CD4-positive, CD25-positive, alpha-beta regulatory T cell (primary cell): Measurements from ENCODE around the gene JAK3. TPM values are rescaled to one million over a fixed set of nuclear protein-coding genes. Genes with fewer than 3 reads are reported as not detected.

Source experiments
- ATAC-seq, 2 donors: fragments of 150-1000 bp; cut with Tn5 transposase; one replicate each; pipeline ENCODE4 v1.10.0; 2021; ENCODE audit warnings: low read depth in 2 of 2, moderate number of reproducible peaks in 2 of 2, moderate library complexity in 1 of 2
- DNase-seq, 3 donors: peaks; one replicate each; pipeline versions ENCODE4 v3.0.0 to v3.0.0-alpha.2; 2012 to 2022; ENCODE audit warnings: mixed read lengths in 1 of 3
- H3K27ac ChIP-seq: one replicate; pipeline ENCODE4 v1.7.0; 2013; ENCODE audit warnings: mild to moderate bottlenecking, low read length; ENCODE audit not compliant: insufficient read depth, poor library complexity, severe bottlenecking
- H3K27me3 ChIP-seq: one replicate; pipeline ENCODE4 v1.7.0; 2013; ENCODE audit warnings: low read length; ENCODE audit not compliant: control insufficient read depth, insufficient read depth
- H3K36me3 ChIP-seq: one replicate; pipeline ENCODE4 v1.7.0; 2013; ENCODE audit warnings: mild to moderate bottlenecking, low read length, moderate library complexity; ENCODE audit not compliant: control insufficient read depth, insufficient read depth
- H3K4me1 ChIP-seq: 2 replicates; pipeline ENCODE4 v1.7.0; 2013; ENCODE audit warnings: mild to moderate bottlenecking, low read length; ENCODE audit not compliant: insufficient read depth, control insufficient read depth, poor library complexity, severe bottlenecking
- H3K4me3 ChIP-seq: one replicate; pipeline ENCODE4 v1.7.0; 2013; ENCODE audit warnings: low read depth, mild to moderate bottlenecking, low read length, moderate library complexity
- H3K9me3 ChIP-seq, 2 experiments: 1 replicate in 1 of 2; 2 replicates in 1 of 2; pipeline ENCODE4 v1.7.0; 2013; ENCODE audit warnings: low read length in 2 of 2, mild to moderate bottlenecking in 1 of 2, moderate library complexity in 1 of 2; ENCODE audit not compliant: control insufficient read depth in 2 of 2
- H3K27ac Mint-ChIP-seq, 3 donors: one replicate each; pipeline ENCODE4 v1.8.0; 2020 to 2022; ENCODE audit warnings: mild to moderate bottlenecking in 3 of 3, mixed read lengths in 3 of 3, moderate library complexity in 2 of 3
- H3K27me3 Mint-ChIP-seq: one replicate; pipeline ENCODE4 v1.8.0; 2022; ENCODE audit warnings: mild to moderate bottlenecking, mixed read lengths
- H3K36me3 Mint-ChIP-seq: one replicate; pipeline ENCODE4 v1.8.0; 2020; ENCODE audit warnings: mixed read lengths
- H3K4me1 Mint-ChIP-seq, 4 donors: one replicate each; pipeline ENCODE4 v1.8.0; 2020 to 2022; ENCODE audit warnings: mixed read lengths in 4 of 4, mild to moderate bottlenecking in 1 of 4
- H3K4me3 Mint-ChIP-seq, 4 donors: one replicate each; pipeline ENCODE4 v1.8.0; 2020 to 2022; ENCODE audit warnings: mild to moderate bottlenecking in 4 of 4, mixed read lengths in 4 of 4, moderate library complexity in 3 of 4
- H3K9me3 Mint-ChIP-seq, 7 donors: one replicate each; pipeline ENCODE4 v1.8.0; 2020 to 2022; ENCODE audit warnings: mixed read lengths in 7 of 7, mild to moderate bottlenecking in 3 of 7, moderate library complexity in 2 of 7
- polyA plus RNA-seq, 4 donors: library from polyadenylated mRNA; unstranded; fragments of 300-500 nt; fragmentation: Illumina TruSeq; gene quantifications; one replicate each; pipeline ENCODE4 v1.2.3, GENCODE V29; 2021
- total RNA-seq: library from RNA; stranded (reverse); gene quantifications from one replicate; pipeline ENCODE4 v1.2.3, GENCODE V29; 2022

JAK3 gene
- total and polyA plus RNA-seq, 5 donors from 2014 or later, result 80.8 to 198 (median 91.9) TPM

- H3K4me1 Mint-ChIP-seq, result peaks cover 0 to 34% (median 10%) of the 10 kb centered on the region in 4 donors
These were observed 23.5 kb upstream of the JAK3 start for GRCh38 chr19:17871032-17871877.

GRCh38 chr19:17869114-17869608 lies 21.4 kb upstream of the JAK3 start:
- Mint-ChIP-seq H3K4me3 (peak overlapping the region in 1 of 4 donors; percentile 43), H3K4me1 (peaks cover 0 to 32% (median 6%) of the 10 kb centered on the region in 4 donors), H3K27me3 (no peaks in the 10 kb centered on the region)

More at GRCh38 chr19:17871032-17871877, 23.5 kb upstream of the JAK3 start:
- Mint-ChIP-seq H3K4me3 (peak overlapping the region; percentile 75 to 90 (median 86)), H3K27ac (peak overlapping the region in 1 of 3 donors; percentile 29), H3K27me3 (no peaks in the 10 kb centered on the region), H3K36me3 (no peaks in the 10 kb centered on the region), H3K9me3 (peaks cover 0 to 2% (median 0%) of the 10 kb centered on the region in 7 donors)
- Histone ChIP-seq H3K36me3 (no peaks in the 10 kb centered on the region), H3K27ac (no peak overlapping the region), H3K27me3 (no peaks in the 10 kb centered on the region), H3K4me3 (no peak overlapping the region), H3K9me3 (no peaks in the 10 kb centered on the region), H3K4me1 (peaks cover 34% of the 10 kb centered on the region)
- DNase-seq (no peak), ATAC-seq (no peak)

GRCh38 chr19:17868669-17869068 lies 20.9 kb upstream of the JAK3 start:
- H3K36me3 ChIP-seq, result peaks cover 9% of the 10 kb centered on the region
- peaks cover 28% of the 10 kb centered on the region for H3K4me1 ChIP-seq
- Mint-ChIP-seq H3K27ac (no peak overlapping the region), H3K4me1 (peaks cover 0 to 30% (median 4%) of the 10 kb centered on the region in 4 donors), H3K27me3 (no peaks in the 10 kb centered on the region), H3K36me3 (peaks cover 5% of the 10 kb centered on the region), H3K4me3 (peak overlapping the region in 2 of 4 donors; percentile 35 to 43), H3K9me3 (peaks cover 0 to 2% (median 0%) of the 10 kb centered on the region in 7 donors)
- ATAC-seq (no peak), DNase-seq (no peak)
- no peaks in the 10 kb centered on the region for H3K27me3 ChIP-seq
- H3K4me3 ChIP-seq, result no peak overlapping the region
- H3K9me3 ChIP-seq, result no peaks in the 10 kb centered on the region
- no peak overlapping the region for H3K27ac ChIP-seq

More at GRCh38 chr19:17869114-17869608, 21.4 kb upstream of the JAK3 start:
- H3K36me3 ChIP-seq, result peaks cover 5% of the 10 kb centered on the region
- H3K27me3 ChIP-seq, result no peaks in the 10 kb centered on the region
- H3K4me1 ChIP-seq, result peaks cover 31% of the 10 kb centered on the region
- H3K9me3 ChIP-seq, result no peaks in the 10 kb centered on the region
- H3K36me3 Mint-ChIP-seq, result peaks cover 3% of the 10 kb centered on the region
- no peak overlapping the region for H3K27ac Mint-ChIP-seq
- ATAC-seq (no peak), DNase-seq (no peak)
- H3K9me3 Mint-ChIP-seq, result peaks cover 0 to 2% (median 0%) of the 10 kb centered on the region in 7 donors
- H3K4me3 ChIP-seq, result no peak overlapping the region
- H3K27ac ChIP-seq, result no peak overlapping the region

- H3K4me1 ChIP-seq, result peaks cover 12% of the 10 kb centered on the region
- ATAC-seq (no peak), DNase-seq (no peak)
- H3K4me3 ChIP-seq, result no peak overlapping the region
- no peaks in the 10 kb centered on the region for H3K9me3 ChIP-seq
- no peaks in the 10 kb centered on the region for H3K27me3 ChIP-seq
- Mint-ChIP-seq H3K9me3 (peaks cover 0 to 2% (median 0%) of the 10 kb centered on the region in 7 donors), H3K27ac (no peak overlapping the region), H3K36me3 (peaks cover 7% of the 10 kb centered on the region), H3K4me1 (peaks cover 0 to 28% (median 4%) of the 10 kb centered on the region in 4 donors), H3K27me3 (no peaks in the 10 kb centered on the region), H3K4me3 (no peak overlapping the region)
- H3K36me3 ChIP-seq, result peaks cover 26% of the 10 kb centered on the region
- H3K27ac ChIP-seq, result no peak overlapping the region
These were observed 19.2 kb upstream of the JAK3 start for GRCh38 chr19:17866964-17867486.

- no peaks in the 10 kb centered on the region for H3K27me3 Mint-ChIP-seq
- DNase-seq (no peak), ATAC-seq (no peak)
- H3K4me3 Mint-ChIP-seq, result no peak overlapping the region
- no peak overlapping the region for H3K4me3 ChIP-seq
- H3K36me3 ChIP-seq, result peaks cover 30% of the 10 kb centered on the region
- H3K9me3 Mint-ChIP-seq, result peaks cover 0 to 2% (median 0%) of the 10 kb centered on the region in 7 donors
- no peaks in the 10 kb centered on the region for H3K27me3 ChIP-seq
- no peak overlapping the region for H3K27ac ChIP-seq
- no peaks in the 10 kb centered on the region for H3K9me3 ChIP-seq
- H3K4me1 Mint-ChIP-seq, result peaks cover 0 to 32% (median 7%) of the 10 kb centered on the region in 4 donors
- peaks cover 14% of the 10 kb centered on the region for H3K4me1 ChIP-seq
- H3K27ac Mint-ChIP-seq, result peak overlapping the region in 1 of 3 donors; percentile 56
- peaks cover 7% of the 10 kb centered on the region for H3K36me3 Mint-ChIP-seq
These were observed 18.7 kb upstream of the JAK3 start for GRCh38 chr19:17866312-17866963.

GRCh38 chr19:17865364-17866311 lies 17.9 kb upstream of the JAK3 start:
- peaks cover 15% of the 10 kb centered on the region for H3K4me1 ChIP-seq
- Mint-ChIP-seq H3K36me3 (peaks cover 9% of the 10 kb centered on the region), H3K4me3 (peak overlapping the region in 2 of 4 donors; percentile 28 to 59), H3K4me1 (peaks cover 0 to 33% (median 8%) of the 10 kb centered on the region in 4 donors), H3K9me3 (peaks cover 0 to 2% (median 0%) of the 10 kb centered on the region in 7 donors), H3K27ac (peak overlapping the region; percentile 46 to 76 (median 62)), H3K27me3 (no peaks in the 10 kb centered on the region)
- peaks cover 31% of the 10 kb centered on the region for H3K36me3 ChIP-seq
- DNase-seq, result no peak
- H3K9me3 ChIP-seq, result no peaks in the 10 kb centered on the region
- ATAC-seq, result peak in 1 of 2 donors; percentile 19
- no peak overlapping the region for H3K27ac ChIP-seq
- no peaks in the 10 kb centered on the region for H3K27me3 ChIP-seq
- no peak overlapping the region for H3K4me3 ChIP-seq
